WTC11 (cell line): Measurements from ENCODE around the gene INPP5E. TPM values are rescaled to one million over a fixed set of nuclear protein-coding genes. Genes with fewer than 3 reads are reported as not detected.

Experiments
- ATAC-seq: fragments of 200-7000 bp; cut with Tn5 transposase; 2 replicates; pipeline ENCODE4 v1.10.0; 2021; ENCODE audit warnings: mild to moderate bottlenecking, moderate library complexity
- CTCF ChIA-PET: fragments of 300-600 bp; sonication (Branson Sonifier 250); formaldehyde crosslinking; loops from one replicate; lab custom pipeline; 2021; ENCODE audit warnings: antibody characterized with exemption; lab: Charles Lee
- POLR2A ChIA-PET: fragments of 350-600 bp; sonication (Branson Sonifier 250); formaldehyde crosslinking; loops from one replicate; lab custom pipeline; 2021; ENCODE audit warnings: antibody characterized with exemption; lab: Charles Lee
- DNase-seq: peaks from one replicate; pipeline ENCODE4 v3.0.0; 2021; ENCODE audit warnings: low spot score
- H3K27ac Mint-ChIP-seq: 2 replicates; pipeline ENCODE4 v1.8.0; 2021; ENCODE audit warnings: mixed read lengths
- H3K27me3 Mint-ChIP-seq: 2 replicates; pipeline ENCODE4 v1.8.0; 2021; ENCODE audit warnings: low read depth, mild to moderate bottlenecking, moderate library complexity, mixed read lengths
- H3K36me3 Mint-ChIP-seq: 2 replicates; pipeline ENCODE4 v1.8.0; 2021; ENCODE audit warnings: mixed read lengths
- H3K4me1 Mint-ChIP-seq: 2 replicates; pipeline ENCODE4 v1.8.0; 2022; ENCODE audit warnings: mixed read lengths
- H3K4me3 Mint-ChIP-seq: 2 replicates; pipeline ENCODE4 v1.8.0; 2021; ENCODE audit warnings: mild to moderate bottlenecking, moderate library complexity, mixed read lengths
- H3K9me3 Mint-ChIP-seq: 2 replicates; pipeline ENCODE4 v1.8.0; 2021; ENCODE audit warnings: mixed read lengths
- ARID4B ChIP-seq: sonication (generic); formaldehyde crosslinking; IDR thresholded peaks from 2 replicates; pipeline ENCODE4 v1.8.0; 2023; ENCODE audit warnings: missing genetic modification reagents, mild to moderate bottlenecking, borderline replicate concordance
- ATF1 ChIP-seq: sonication (generic); formaldehyde crosslinking; IDR thresholded peaks from 2 replicates; pipeline ENCODE4 v1.8.1; 2023; ENCODE audit warnings: mild to moderate bottlenecking, moderate library complexity, missing genetic modification reagents
- FOXK1 ChIP-seq: sonication (generic); formaldehyde crosslinking; IDR thresholded peaks from 2 replicates; pipeline ENCODE4 v1.8.0; 2022; ENCODE audit warnings: mild to moderate bottlenecking, moderate library complexity, missing genetic modification reagents
- GABPB1 ChIP-seq: sonication (generic); formaldehyde crosslinking; IDR thresholded peaks from 2 replicates; pipeline ENCODE4 v1.8.1; 2023; ENCODE audit warnings: mild to moderate bottlenecking, missing genetic modification reagents
- GRHL2 ChIP-seq: fragments of 250-450 bp; sonication (Bioruptor Pico); IDR thresholded peaks from 2 replicates; pipeline ENCODE4 v1.8.0; 2022; ENCODE audit warnings: mild to moderate bottlenecking, moderate library complexity; ENCODE audit not compliant: insufficient replicate concordance, severe bottlenecking
- JUN ChIP-seq: sonication (generic); formaldehyde crosslinking; IDR thresholded peaks from 2 replicates; pipeline ENCODE4 v1.8.0; 2023; ENCODE audit warnings: mild to moderate bottlenecking, missing genetic modification reagents
- MLX ChIP-seq: sonication (generic); formaldehyde crosslinking; IDR thresholded peaks from 2 replicates; pipeline ENCODE4 v1.8.1; 2023; ENCODE audit warnings: mild to moderate bottlenecking, missing genetic modification reagents, moderate library complexity
- MXD4 ChIP-seq: fragments of 250-450 bp; sonication (Bioruptor Pico); IDR thresholded peaks from 2 replicates; pipeline ENCODE4 v1.8.0; 2021; ENCODE audit warnings: mild to moderate bottlenecking, moderate library complexity, borderline replicate concordance
- MYBL2 ChIP-seq: sonication (generic); formaldehyde crosslinking; IDR thresholded peaks from 2 replicates; pipeline ENCODE4 v1.8.1; 2023; ENCODE audit warnings: mild to moderate bottlenecking, moderate library complexity, missing genetic modification reagents
- PRRX2 ChIP-seq: fragments of 250-450 bp; sonication (Bioruptor Pico); IDR thresholded peaks from 2 replicates; pipeline ENCODE4 v1.8.0; 2021; ENCODE audit warnings: mild to moderate bottlenecking
- RELA ChIP-seq: sonication (generic); formaldehyde crosslinking; IDR thresholded peaks from 2 replicates; pipeline ENCODE4 v1.8.1; 2022; ENCODE audit warnings: missing genetic modification reagents, mild to moderate bottlenecking, borderline replicate concordance
- RORB ChIP-seq: fragments of 250-450 bp; sonication (Bioruptor Pico); IDR thresholded peaks from 2 replicates; pipeline ENCODE4 v1.9.0; 2021; ENCODE audit warnings: mild to moderate bottlenecking
- ZNF121 ChIP-seq: sonication (generic); formaldehyde crosslinking; IDR thresholded peaks from 2 replicates; pipeline ENCODE4 v1.8.0; 2023; ENCODE audit warnings: missing genetic modification reagents
- ZNF263 ChIP-seq: sonication (generic); formaldehyde crosslinking; IDR thresholded peaks from 2 replicates; pipeline ENCODE4 v1.8.1; 2022; ENCODE audit warnings: low read depth, mild to moderate bottlenecking, moderate library complexity, missing genetic modification reagents
- total RNA-seq: library from RNA; stranded (reverse); gene quantifications from 3 replicates; pipeline ENCODE4 v1.2.3, GENCODE V29; 2021
- TF ChIP-seq, protein P1 (sequence below): fragments of 250-450 bp; sonication (Bioruptor Pico); IDR thresholded peaks from 2 replicates; pipeline ENCODE4 v1.9.0; 2021; ENCODE audit warnings: moderate library complexity, mild to moderate bottlenecking, inconsistent platforms, borderline replicate concordance
- TF ChIP-seq, protein P2 (sequence below): fragments of 250-450 bp; sonication (Bioruptor Pico); IDR thresholded peaks from 2 replicates; pipeline ENCODE4 v2.1.2; 2022; ENCODE audit warnings: mild to moderate bottlenecking, moderate library complexity
- TF ChIP-seq, protein P3 (sequence below): sonication (generic); formaldehyde crosslinking; IDR thresholded peaks from 2 replicates; pipeline ENCODE4 v1.8.0; 2022; ENCODE audit warnings: mild to moderate bottlenecking, missing genetic modification reagents
- TF ChIP-seq, protein P4 (sequence below): sonication (generic); formaldehyde crosslinking; IDR thresholded peaks from 2 replicates; pipeline ENCODE4 v1.8.1; 2022; ENCODE audit warnings: mild to moderate bottlenecking, moderate library complexity, missing genetic modification reagents

Gene INPP5E
- total RNA-seq, 1 experiment from 2014 or later, result 24.0 TPM

GRCh38 chr9:136400038-136400834 lies 39.4 kb downstream of the INPP5E start, which contains the start of gene SNAPC4 (continued):
- TF ChIP-seq ARID4B (CRISPR knock-in tag) (peak; percentile 88; the same call in 1 of the 2 replicates), GABPB1 (CRISPR knock-in tag) (peak; percentile 74), MLX (CRISPR knock-in tag) (no peak), ZNF121 (no peak), FOXK1 (peak; percentile 56; the same call in 1 of the 2 replicates), ATF1 (CRISPR knock-in tag) (no peak), MXD4 (CRISPR knock-in tag) (no peak), MYBL2 (CRISPR knock-in tag) (peak; percentile 63)
- TF ChIP-seq, protein P1, sequence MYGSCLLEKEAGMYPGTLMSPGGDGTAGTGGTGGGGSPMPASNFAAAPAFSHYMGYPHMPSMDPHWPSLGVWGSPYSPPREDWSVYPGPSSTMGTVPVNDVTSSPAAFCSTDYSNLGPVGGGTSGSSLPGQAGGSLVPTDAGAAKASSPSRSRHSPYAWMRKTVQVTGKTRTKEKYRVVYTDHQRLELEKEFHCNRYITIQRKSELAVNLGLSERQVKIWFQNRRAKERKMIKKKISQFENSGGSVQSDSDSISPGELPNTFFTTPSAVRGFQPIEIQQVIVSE (CRISPR knock-in tag), result no peak
- TF ChIP-seq, protein P2, sequence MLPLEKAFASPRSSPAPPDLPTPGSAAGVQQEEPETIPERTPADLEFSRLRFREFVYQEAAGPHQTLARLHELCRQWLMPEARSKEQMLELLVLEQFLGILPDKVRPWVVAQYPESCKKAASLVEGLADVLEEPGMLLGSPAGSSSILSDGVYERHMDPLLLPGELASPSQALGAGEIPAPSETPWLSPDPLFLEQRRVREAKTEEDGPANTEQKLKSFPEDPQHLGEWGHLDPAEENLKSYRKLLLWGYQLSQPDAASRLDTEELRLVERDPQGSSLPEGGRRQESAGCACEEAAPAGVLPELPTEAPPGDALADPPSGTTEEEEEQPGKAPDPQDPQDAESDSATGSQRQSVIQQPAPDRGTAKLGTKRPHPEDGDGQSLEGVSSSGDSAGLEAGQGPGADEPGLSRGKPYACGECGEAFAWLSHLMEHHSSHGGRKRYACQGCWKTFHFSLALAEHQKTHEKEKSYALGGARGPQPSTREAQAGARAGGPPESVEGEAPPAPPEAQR (CRISPR knock-in tag), result no peak
- TF ChIP-seq, protein P3, sequence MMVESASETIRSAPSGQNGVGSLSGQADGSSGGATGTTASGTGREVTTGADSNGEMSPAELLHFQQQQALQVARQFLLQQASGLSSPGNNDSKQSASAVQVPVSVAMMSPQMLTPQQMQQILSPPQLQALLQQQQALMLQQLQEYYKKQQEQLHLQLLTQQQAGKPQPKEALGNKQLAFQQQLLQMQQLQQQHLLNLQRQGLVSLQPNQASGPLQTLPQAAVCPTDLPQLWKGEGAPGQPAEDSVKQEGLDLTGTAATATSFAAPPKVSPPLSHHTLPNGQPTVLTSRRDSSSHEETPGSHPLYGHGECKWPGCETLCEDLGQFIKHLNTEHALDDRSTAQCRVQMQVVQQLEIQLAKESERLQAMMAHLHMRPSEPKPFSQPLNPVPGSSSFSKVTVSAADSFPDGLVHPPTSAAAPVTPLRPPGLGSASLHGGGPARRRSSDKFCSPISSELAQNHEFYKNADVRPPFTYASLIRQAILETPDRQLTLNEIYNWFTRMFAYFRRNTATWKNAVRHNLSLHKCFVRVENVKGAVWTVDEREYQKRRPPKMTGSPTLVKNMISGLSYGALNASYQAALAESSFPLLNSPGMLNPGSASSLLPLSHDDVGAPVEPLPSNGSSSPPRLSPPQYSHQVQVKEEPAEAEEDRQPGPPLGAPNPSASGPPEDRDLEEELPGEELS (CRISPR knock-in tag), result peak; percentile 40; the same call in 1 of the 2 replicates
- TF ChIP-seq, all 79 proteins: peak for 26

DNA sequence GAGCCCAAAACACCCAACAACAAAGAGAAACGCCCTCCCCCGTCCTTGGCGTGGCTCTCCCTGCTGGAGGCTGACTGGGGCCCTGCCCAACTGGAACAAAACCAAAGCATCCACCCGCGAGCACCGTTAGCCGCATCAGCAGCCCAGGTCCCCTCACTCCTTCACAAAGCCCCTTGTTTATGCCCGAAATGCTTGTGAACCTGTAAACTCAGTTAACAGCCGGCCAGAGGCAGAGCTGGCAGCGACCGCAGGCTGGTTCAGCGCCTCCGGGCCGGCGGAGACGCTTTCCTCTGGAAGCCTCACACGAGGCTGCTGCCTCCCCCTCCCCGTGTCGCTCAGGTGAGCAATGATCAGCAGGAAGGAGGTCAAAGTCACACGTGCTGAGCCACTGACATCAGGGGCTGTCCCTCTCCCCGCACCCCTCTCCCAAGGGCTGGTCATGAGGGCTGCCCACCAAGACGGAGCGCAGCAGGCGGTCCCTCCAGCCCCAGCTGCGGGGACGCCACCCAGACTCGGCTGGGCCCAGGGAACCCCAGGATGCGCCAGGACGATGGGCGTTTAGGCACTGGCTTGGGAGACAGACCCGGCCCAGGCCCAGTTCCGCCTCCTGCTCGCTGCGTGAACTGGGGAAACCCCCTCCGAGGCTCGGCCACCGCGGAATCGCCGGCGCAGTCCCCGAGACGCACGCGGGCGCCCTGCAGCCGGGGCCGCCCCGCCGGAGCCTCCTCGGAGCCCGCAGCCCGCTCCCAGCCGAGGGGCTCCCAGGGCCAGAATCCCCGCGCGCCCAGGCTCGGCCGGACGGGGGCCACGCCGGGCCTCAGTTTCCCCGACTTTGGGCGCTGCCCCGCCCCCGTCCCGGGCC lies 40.2 kb downstream of the INPP5E start:
- H3K4me3 Mint-ChIP-seq, result peak overlapping the region; percentile 88
- ChIA-PET POLR2A (interaction anchor here (0.5 kb wide), 1 partner anchor 10 kb away, joined by 3 read pairs; no protein-coding TSS in a partner anchor), CTCF (interaction anchor here (0.8 to 2.0 kb wide), 3 partner anchors 15 to 53 kb away, joined by 3 to 7 read pairs (median 7); no protein-coding TSS in a partner anchor)
- H3K9me3 Mint-ChIP-seq, result no peaks in the 10 kb centered on the region
- no peaks in the 10 kb centered on the region for H3K27me3 Mint-ChIP-seq
- peak overlapping the region; percentile 90 for H3K27ac Mint-ChIP-seq
- peaks cover 35% of the 10 kb centered on the region for H3K36me3 Mint-ChIP-seq
- no peak for ATAC-seq
- peaks cover 9% of the 10 kb centered on the region for H3K4me1 Mint-ChIP-seq
- DNase-seq, result peak; percentile 28
- TF ChIP-seq, protein P4, sequence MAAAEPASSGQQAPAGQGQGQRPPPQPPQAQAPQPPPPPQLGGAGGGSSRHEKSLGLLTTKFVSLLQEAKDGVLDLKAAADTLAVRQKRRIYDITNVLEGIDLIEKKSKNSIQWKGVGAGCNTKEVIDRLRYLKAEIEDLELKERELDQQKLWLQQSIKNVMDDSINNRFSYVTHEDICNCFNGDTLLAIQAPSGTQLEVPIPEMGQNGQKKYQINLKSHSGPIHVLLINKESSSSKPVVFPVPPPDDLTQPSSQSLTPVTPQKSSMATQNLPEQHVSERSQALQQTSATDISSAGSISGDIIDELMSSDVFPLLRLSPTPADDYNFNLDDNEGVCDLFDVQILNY (CRISPR knock-in tag), result 0 out of 2 replicates have a peak, but pooled peaks have one; percentile 22
- TF ChIP-seq RORB, result no peak
- TF ChIP-seq RELA, result no peak
- no peak for TF ChIP-seq ZNF263 (CRISPR knock-in tag)
- TF ChIP-seq GRHL2 (CRISPR knock-in tag), result no peak
- no peak for TF ChIP-seq PRRX2
- 0 out of 2 replicates have a peak, but pooled peaks have one; percentile 43 for TF ChIP-seq JUN (CRISPR knock-in tag)
- 0 out of 2 replicates have a peak, but pooled peaks have one; percentile 52 for TF ChIP-seq ATF1 (CRISPR knock-in tag)
